A549 (cell line): ENCODE data around the gene DUSP7.

Experiments used
- HOXB13 ChIP-seq: fragments of 250-450 bp; sonication (Bioruptor Pico); IDR thresholded peaks from 2 replicates; pipeline ENCODE4 v1.5.0; 2020; ENCODE audit warnings: low read depth, mild to moderate bottlenecking, moderate library complexity
- MAFK ChIP-seq: fragments of 450-650 bp; IDR thresholded peaks from 2 replicates; pipeline ENCODE4 v1.6.1; 2014; ENCODE audit not compliant: partially characterized antibody
- RNF2 ChIP-seq: fragments of 200-600 bp; sonication (generic); IDR thresholded peaks from 2 replicates; pipeline ENCODE4 v1.6.1; 2016; ENCODE audit warnings: low read depth, mild to moderate bottlenecking, antibody characterized with exemption, moderate library complexity, borderline replicate concordance

DNA sequence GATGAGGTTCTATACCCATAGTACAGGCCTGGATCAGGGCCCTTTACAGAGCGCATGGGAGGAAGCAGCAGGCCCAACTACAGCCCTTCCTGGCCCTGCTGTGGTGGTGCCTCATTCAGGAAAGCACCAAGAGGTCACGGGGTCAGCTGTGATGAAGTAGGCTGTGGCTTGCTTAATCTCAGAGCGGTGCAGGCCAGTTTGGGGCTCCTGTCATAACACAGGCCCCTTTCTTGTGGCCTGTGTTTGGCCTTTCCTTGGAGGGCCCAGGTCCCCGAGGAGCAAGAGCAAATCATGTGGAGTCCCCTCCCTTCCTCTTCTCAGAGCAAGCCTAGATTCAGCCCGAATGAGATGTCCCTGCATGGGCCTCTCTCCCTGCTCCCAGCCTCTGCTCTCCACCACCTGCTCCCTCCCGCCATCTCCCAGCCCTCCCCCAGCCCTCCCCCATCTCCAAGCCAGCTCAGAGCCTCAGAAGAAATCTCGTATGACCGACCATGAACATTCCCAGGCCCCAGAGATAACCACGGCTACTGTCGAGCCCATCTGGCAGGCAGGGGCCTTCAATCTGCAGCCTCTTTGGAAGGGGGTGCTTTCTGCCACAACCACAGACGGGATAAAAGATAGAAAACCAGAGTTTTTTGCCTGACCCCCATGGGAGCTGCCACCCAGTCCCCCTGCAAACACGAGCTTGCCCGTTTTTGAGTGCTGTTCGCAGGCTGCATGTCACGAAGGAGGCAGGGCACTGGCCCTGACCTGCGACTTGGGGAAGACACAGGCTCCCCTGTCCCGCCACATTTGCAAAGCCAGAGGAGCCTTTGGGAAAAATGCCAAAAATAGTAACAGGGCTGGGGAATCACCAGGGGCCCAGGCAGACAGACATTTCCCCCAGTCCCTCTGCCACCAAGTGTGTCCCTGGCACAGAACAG lies 32.3 kb upstream of the DUSP7 start:
- no peak for TF ChIP-seq MAFK
- TF ChIP-seq RNF2, result no peak
- no peak for TF ChIP-seq HOXB13
